Bronchial epithelial cell (primary cell): ENCODE results near the gene GNMT. TPM values are rescaled to one million over a fixed set of nuclear protein-coding genes. Genes with fewer than 3 reads are reported as not detected.
A peak's percentile ranks its signal among the peaks of the same experiment; 100 is the strongest.

Experiments used
- DNase-seq: peaks from one replicate; pipeline ENCODE4 v3.0.0-alpha.2; 2010; ENCODE audit warnings: low read depth
- FAIRE-seq: peaks from 2 replicates; lab custom pipeline; 2011; peaks lifted over from hg19 to GRCh38; lab: Jason Lieb, UNC
- H3K27me3 ChIP-seq: 2 replicates; pipeline ENCODE4 v1.5.1; 2011; ENCODE audit warnings: low read length; ENCODE audit not compliant: control insufficient read depth, insufficient read depth
- H3K36me3 ChIP-seq: 2 replicates; pipeline ENCODE4 v1.5.1; 2011; ENCODE audit warnings: low read length; ENCODE audit not compliant: control insufficient read depth, insufficient read depth
- H3K4me3 ChIP-seq: 2 replicates; pipeline ENCODE4 v1.5.1; 2011; ENCODE audit warnings: mild to moderate bottlenecking, low read depth, low read length, control low read depth
- total RNA-seq: library from RNA; depleted of rRNA; stranded (reverse); fragments of >200 nt; gene quantifications from 2 replicates; pipeline ENCODE4 v1.2.1, GENCODE V29; 2014
- TF ChIP-seq, protein P1 (sequence below): IDR thresholded peaks from 2 replicates; pipeline ENCODE4 v1.5.1; 2011; ENCODE audit warnings: mild to moderate bottlenecking, moderate library complexity, low read length, control low read depth, inconsistent platforms; ENCODE audit not compliant: insufficient read depth, severe bottlenecking

The GNMT gene
- total RNA-seq, 1 donor from 2014 or later: 0.26 TPM

- DNase-seq: no peak
- H3K27me3 ChIP-seq: no peaks in the 10 kb centered on the region
- H3K36me3 ChIP-seq: peaks cover 6% of the 10 kb centered on the region
- no peak for FAIRE-seq
- TF ChIP-seq, protein P1, sequence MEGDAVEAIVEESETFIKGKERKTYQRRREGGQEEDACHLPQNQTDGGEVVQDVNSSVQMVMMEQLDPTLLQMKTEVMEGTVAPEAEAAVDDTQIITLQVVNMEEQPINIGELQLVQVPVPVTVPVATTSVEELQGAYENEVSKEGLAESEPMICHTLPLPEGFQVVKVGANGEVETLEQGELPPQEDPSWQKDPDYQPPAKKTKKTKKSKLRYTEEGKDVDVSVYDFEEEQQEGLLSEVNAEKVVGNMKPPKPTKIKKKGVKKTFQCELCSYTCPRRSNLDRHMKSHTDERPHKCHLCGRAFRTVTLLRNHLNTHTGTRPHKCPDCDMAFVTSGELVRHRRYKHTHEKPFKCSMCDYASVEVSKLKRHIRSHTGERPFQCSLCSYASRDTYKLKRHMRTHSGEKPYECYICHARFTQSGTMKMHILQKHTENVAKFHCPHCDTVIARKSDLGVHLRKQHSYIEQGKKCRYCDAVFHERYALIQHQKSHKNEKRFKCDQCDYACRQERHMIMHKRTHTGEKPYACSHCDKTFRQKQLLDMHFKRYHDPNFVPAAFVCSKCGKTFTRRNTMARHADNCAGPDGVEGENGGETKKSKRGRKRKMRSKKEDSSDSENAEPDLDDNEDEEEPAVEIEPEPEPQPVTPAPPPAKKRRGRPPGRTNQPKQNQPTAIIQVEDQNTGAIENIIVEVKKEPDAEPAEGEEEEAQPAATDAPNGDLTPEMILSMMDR: no peak
- no peak overlapping the region for H3K4me3 ChIP-seq
Observed at GRCh38 chr6:43001843-43002242, 41.3 kb downstream of the GNMT start.

- peak; percentile 74 for DNase-seq
- no peak for FAIRE-seq
- TF ChIP-seq, protein P1: no peak
- Histone ChIP-seq H3K36me3 (peaks cover 20% of the 10 kb centered on the region), H3K4me3 (no peak overlapping the region), H3K27me3 (no peaks in the 10 kb centered on the region)
Observed at GRCh38 chr6:43005844-43006243, 45.3 kb downstream of the GNMT start.

DNA sequence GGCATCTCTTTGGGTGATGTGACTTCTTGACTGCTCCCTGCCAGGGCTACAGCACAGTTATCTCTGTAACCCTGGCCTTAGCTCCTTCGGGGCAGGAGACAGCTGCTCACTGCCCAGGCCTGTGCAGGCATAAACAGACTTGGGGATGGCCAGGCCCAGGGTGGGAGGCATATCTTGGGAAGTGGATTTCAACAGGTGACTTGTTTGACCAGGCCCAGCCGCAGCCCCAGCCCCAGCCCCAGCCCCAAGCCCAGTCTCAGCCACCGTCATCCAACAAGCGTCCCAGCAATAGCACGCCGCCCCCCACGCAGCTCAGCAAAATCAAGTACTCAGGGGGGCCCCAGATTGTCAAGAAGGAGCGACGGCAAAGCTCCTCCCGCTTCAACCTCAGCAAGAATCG, 45.7 kb downstream of the GNMT start:
- Histone ChIP-seq H3K36me3 (peaks cover 24% of the 10 kb centered on the region), H3K27me3 (no peaks in the 10 kb centered on the region), H3K4me3 (no peak overlapping the region)
- no peak for DNase-seq
- TF ChIP-seq, protein P1: no peak
- no peak for FAIRE-seq

DNA sequence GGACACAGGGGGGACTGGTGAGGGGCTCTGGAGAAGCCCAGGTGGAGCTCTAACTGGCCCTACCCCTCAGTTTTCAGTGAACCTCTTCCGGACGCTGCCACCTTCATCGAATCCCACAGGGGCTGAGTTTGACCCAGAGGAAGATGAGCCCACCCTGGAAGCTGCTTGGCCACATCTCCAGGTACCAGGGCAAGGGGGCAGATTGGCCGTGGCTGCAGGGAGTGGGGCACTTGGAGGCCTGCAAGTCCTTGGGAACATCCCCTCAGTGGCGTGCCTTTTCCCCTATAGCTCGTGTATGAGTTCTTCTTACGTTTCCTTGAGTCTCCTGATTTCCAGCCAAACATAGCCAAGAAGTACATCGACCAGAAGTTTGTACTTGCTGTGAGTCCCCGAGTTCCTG, 46.6 kb downstream of the GNMT start:
- H3K4me3 ChIP-seq: no peak overlapping the region
- no peak for FAIRE-seq
- H3K27me3 ChIP-seq: no peaks in the 10 kb centered on the region

DNA sequence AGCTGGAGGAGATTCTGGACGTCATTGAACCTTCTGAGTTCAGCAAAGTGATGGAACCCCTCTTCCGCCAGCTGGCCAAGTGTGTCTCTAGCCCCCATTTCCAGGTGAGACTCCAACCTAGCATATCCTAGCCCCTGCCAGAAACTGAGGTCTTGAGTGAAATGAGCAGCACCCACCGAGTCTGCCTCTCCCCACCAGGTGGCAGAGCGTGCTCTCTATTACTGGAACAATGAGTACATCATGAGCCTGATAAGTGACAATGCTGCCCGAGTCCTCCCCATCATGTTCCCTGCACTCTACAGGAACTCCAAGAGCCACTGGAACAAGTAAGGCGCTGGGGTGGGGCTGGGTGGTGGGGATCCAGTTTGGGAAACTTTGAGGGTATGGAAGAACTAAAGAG, 48.6 kb downstream of the GNMT start:
- no peaks in the 10 kb centered on the region for H3K27me3 ChIP-seq
- FAIRE-seq: no peak
- no peak overlapping the region for H3K4me3 ChIP-seq
- H3K36me3 ChIP-seq: peaks cover 35% of the 10 kb centered on the region
- peak; percentile 24 for DNase-seq
- TF ChIP-seq, protein P1: peak; percentile 59

More for the DNA sequence above, 46.6 kb downstream of the GNMT start:
- DNase-seq: no peak
- H3K36me3 ChIP-seq: peaks cover 31% of the 10 kb centered on the region
- TF ChIP-seq, protein P1: no peak

DNA sequence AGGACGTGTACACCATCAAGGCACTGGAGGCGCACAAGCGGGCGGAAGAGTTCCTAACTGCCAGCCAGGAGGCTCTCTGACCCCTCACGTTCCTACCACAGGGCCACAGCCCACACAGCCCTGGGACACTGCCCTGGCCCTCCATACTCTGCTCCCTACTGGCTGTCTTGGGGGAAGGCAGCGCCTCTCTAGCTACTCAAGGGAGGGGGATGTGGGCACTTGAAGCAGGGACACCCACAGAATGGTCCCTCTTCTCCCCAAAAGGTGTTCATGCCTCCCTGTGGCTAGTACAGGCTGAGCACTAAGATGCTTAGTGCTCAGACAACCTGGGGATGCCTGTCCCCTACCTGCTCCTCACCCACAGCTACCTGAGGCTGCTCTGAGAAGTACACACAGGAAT, 50.7 kb downstream of the GNMT start:
- H3K36me3 ChIP-seq: peaks cover 35% of the 10 kb centered on the region
- DNase-seq: no peak
- FAIRE-seq: no peak
- no peaks in the 10 kb centered on the region for H3K27me3 ChIP-seq
- no peak overlapping the region for H3K4me3 ChIP-seq
- TF ChIP-seq, protein P1: no peak
